ENCODE data around the gene DUSP15. TPM values are rescaled to one million over a fixed set of nuclear protein-coding genes. Genes with fewer than 3 reads are reported as not detected.

DUSP15 gene
- total and polyA plus RNA-seq, 4 donors, result 0.35 to 0.61 (median 0.42) TPM; not detected in 1

GRCh38 chr20:31883829-31884228, 13.5 kb upstream of the DUSP15 start:
- TF ChIP-seq ATF3 (IDR thresholded peaks at IDR 0.05) (no peak), SP1 (IDR thresholded peaks at IDR 0.05) (no peak), ZBTB33 (IDR thresholded peaks at IDR 0.05) (no peak)
- peaks cover 0 to 3% (median 0%) of the 10 kb centered on the region in 4 donors for H3K27me3 ChIP-seq (ENCODE audit: control insufficient read depth in 4 of 4, insufficient read depth in 4 of 4, low read length in 3 of 4)
- no peak for DNase-seq (ENCODE audit: low spot score)
- H3K4me3 ChIP-seq (ENCODE audit: low read depth in 1 of 3, low read length in 3 of 3), result no peak overlapping the region
- no peak overlapping the region for H3K27ac ChIP-seq (ENCODE audit: low read depth in 1 of 2, low read length in 2 of 2)
- H3K36me3 ChIP-seq (ENCODE audit: control insufficient read depth in 4 of 4, insufficient read depth in 3 of 4, low read depth in 1 of 4, low read length in 3 of 4), result no peaks in the 10 kb centered on the region
- peaks cover 0 to 6% (median 2%) of the 10 kb centered on the region in 4 donors for H3K4me1 ChIP-seq (ENCODE audit: control insufficient read depth in 4 of 4, insufficient read depth in 4 of 4, low read length in 3 of 4)
- no peaks in the 10 kb centered on the region for H3K9me3 ChIP-seq (ENCODE audit: control insufficient read depth in 4 of 4, low read length in 3 of 4)
- H3K9ac ChIP-seq (ENCODE audit: low read depth in 1 of 2, low read length in 2 of 2), result no peak overlapping the region

GRCh38 chr20:31881945-31882344, 11.6 kb upstream of the DUSP15 start:
- no peak overlapping the region for H3K27ac ChIP-seq (ENCODE audit: low read depth in 1 of 2, low read length in 2 of 2)
- no peaks in the 10 kb centered on the region for H3K9me3 ChIP-seq (ENCODE audit: control insufficient read depth in 4 of 4, low read length in 3 of 4)
- TF ChIP-seq FOXA2 (IDR thresholded peaks at IDR 0.05), result no peak
- no peak for TF ChIP-seq RAD21 (IDR thresholded peaks at IDR 0.05)
- TF ChIP-seq HNF4A (conservative IDR thresholded peaks at IDR 0.05), result no peak
- TF ChIP-seq NR2F2 (IDR thresholded peaks at IDR 0.05), result no peak
- TF ChIP-seq JUND (IDR thresholded peaks at IDR 0.05), result no peak
- TF ChIP-seq TAF1 (conservative IDR thresholded peaks at IDR 0.05), result no peak
- no peak for TF ChIP-seq EGR1 (IDR thresholded peaks at IDR 0.05; ENCODE audit: low read depth in 2 of 2)
- TF ChIP-seq MAX (IDR thresholded peaks at IDR 0.05), result no peak
- TF ChIP-seq SP1 (IDR thresholded peaks at IDR 0.05), result no peak
- no peak for TF ChIP-seq YY1 (IDR thresholded peaks at IDR 0.05)
- TF ChIP-seq ZBTB33 (IDR thresholded peaks at IDR 0.05), result no peak
- no peak for TF ChIP-seq FOXA1 (IDR thresholded peaks at IDR 0.05)
- TF ChIP-seq RXRA (IDR thresholded peaks at IDR 0.05), result no peak
- TF ChIP-seq REST (IDR thresholded peaks at IDR 0.05), result no peak
- TF ChIP-seq CTCF (IDR thresholded peaks at IDR 0.05; ENCODE audit: low read depth, low read length, missing input control), result no peak
- TF ChIP-seq ATF3 (IDR thresholded peaks at IDR 0.05), result no peak
- TF ChIP-seq HNF4G (IDR thresholded peaks at IDR 0.05), result no peak
- no peak for TF ChIP-seq GABPA (IDR thresholded peaks at IDR 0.05 in 1 of 2, conservative IDR thresholded peaks at IDR 0.05 in 1 of 2)
- no peaks in the 10 kb centered on the region for H3K36me3 ChIP-seq (ENCODE audit: control insufficient read depth in 4 of 4, insufficient read depth in 3 of 4, low read depth in 1 of 4, low read length in 3 of 4)
- H3K9ac ChIP-seq (ENCODE audit: low read depth in 1 of 2, low read length in 2 of 2), result no peak overlapping the region
- WGBS, result 36% methylated on average over 5 of the region's 5 CpGs
- H3K4me3 ChIP-seq (ENCODE audit: low read depth in 1 of 3, low read length in 3 of 3), result no peak overlapping the region
- H3K27me3 ChIP-seq (ENCODE audit: control insufficient read depth in 4 of 4, insufficient read depth in 4 of 4, low read length in 3 of 4), result peaks cover 0 to 3% (median 0%) of the 10 kb centered on the region in 4 donors
- peaks cover 0 to 6% (median 2%) of the 10 kb centered on the region in 4 donors for H3K4me1 ChIP-seq (ENCODE audit: control insufficient read depth in 4 of 4, insufficient read depth in 4 of 4, low read length in 3 of 4)
- DNase-seq (ENCODE audit: low spot score), result no peak
